Astrocyte of the spinal cord (primary cell): ENCODE results near the gene HEPACAM.

Experiments
- DNase-seq: peaks from one replicate; pipeline ENCODE4 v3.0.0; 2011; ENCODE audit warnings: low read depth, low spot score
- H3K4me3 ChIP-seq: 2 replicates; pipeline ENCODE4 v1.5.1; 2011; ENCODE audit warnings: low read depth, mild to moderate bottlenecking, low read length, moderate library complexity
- in situ Hi-C: cut with HindIII; loops from 2 replicates; pipeline ENCODE4 v1.10.0; 2017; ENCODE audit warnings: low sequenced_read_pairs
- TF ChIP-seq, protein P1 (sequence below): IDR thresholded peaks from 2 replicates; pipeline ENCODE4 v1.5.1; 2012; ENCODE audit warnings: low read depth, mild to moderate bottlenecking, low read length, inconsistent platforms

The HEPACAM gene

DNA sequence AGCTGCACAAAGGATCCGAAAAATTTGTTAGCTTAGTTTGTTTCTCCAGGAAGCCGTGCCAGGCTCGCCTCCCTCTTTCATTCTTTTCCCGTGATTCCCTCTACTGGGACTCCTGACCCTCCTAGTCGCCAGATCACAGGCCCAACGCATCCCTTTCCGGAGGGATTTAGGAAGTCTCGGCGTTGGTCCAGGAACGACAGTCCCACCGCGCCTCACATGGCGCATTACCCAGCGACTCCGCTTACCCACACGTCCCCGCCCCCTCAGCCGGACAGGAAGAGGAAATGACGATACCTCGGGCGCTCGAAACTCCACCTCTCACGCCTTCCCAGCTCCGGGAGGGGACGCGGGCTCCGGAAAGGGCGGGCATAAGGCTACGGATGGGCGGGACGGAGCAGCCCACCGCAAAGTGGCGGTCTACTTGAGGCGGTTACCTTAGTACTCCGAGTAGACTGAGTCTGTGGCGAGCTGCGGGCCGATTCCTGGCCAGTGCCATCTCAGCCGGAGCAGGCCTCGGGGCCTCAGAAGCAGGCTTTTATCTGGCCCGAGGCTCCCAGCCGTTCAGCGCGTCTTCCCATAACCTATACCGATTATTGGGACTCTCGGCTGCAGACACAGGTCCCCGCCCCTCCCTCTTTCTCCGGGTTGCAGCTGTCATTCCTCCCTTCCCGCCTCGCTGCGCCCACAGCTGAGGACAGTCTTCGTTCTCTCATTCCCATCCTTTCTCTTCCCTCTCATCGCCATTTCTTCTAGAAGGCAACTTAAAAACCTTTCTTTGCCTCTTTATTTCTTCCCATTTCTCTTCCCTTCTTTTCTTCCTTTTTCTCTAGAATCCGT is 18.1 kb upstream of the HEPACAM start, which contains the start of gene CCDC15:
Gene CCDC15, plus strand, starts transcription at position 450 of the 837 bp plus-strand sequence. CDS start 531 bp downstream, outside the sequence.
- DNase-seq: peak; percentile 98
- in situ Hi-C loops: no loop called here
- H3K4me3 ChIP-seq: peak within 1 kb of the TSS; percentile 71
- TF ChIP-seq, protein P1, sequence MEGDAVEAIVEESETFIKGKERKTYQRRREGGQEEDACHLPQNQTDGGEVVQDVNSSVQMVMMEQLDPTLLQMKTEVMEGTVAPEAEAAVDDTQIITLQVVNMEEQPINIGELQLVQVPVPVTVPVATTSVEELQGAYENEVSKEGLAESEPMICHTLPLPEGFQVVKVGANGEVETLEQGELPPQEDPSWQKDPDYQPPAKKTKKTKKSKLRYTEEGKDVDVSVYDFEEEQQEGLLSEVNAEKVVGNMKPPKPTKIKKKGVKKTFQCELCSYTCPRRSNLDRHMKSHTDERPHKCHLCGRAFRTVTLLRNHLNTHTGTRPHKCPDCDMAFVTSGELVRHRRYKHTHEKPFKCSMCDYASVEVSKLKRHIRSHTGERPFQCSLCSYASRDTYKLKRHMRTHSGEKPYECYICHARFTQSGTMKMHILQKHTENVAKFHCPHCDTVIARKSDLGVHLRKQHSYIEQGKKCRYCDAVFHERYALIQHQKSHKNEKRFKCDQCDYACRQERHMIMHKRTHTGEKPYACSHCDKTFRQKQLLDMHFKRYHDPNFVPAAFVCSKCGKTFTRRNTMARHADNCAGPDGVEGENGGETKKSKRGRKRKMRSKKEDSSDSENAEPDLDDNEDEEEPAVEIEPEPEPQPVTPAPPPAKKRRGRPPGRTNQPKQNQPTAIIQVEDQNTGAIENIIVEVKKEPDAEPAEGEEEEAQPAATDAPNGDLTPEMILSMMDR: no peak

DNA sequence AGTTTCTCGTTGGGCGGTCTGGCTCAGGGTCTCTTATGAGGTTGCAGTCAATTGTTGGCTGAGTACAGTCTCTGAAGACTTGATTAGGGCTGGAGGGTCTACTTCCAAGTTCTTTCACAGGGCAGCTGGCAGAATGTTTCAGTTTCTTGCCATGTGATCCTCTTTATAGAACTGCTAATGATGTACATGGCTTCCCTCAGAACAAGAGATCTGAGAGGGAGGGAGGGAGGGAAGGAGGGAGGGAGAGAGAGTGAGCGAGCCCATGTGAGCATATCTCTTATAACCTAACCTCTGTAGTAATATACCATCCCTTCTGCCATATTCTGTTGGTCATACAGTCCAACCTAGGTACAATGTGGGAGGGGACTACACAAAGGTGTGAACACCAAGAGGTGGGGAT is 15.5 kb upstream of the HEPACAM start:
- no peak for DNase-seq
- H3K4me3 ChIP-seq: no peak overlapping the region
- in situ Hi-C loops: no loop called here
- TF ChIP-seq, protein P1: no peak

DNA sequence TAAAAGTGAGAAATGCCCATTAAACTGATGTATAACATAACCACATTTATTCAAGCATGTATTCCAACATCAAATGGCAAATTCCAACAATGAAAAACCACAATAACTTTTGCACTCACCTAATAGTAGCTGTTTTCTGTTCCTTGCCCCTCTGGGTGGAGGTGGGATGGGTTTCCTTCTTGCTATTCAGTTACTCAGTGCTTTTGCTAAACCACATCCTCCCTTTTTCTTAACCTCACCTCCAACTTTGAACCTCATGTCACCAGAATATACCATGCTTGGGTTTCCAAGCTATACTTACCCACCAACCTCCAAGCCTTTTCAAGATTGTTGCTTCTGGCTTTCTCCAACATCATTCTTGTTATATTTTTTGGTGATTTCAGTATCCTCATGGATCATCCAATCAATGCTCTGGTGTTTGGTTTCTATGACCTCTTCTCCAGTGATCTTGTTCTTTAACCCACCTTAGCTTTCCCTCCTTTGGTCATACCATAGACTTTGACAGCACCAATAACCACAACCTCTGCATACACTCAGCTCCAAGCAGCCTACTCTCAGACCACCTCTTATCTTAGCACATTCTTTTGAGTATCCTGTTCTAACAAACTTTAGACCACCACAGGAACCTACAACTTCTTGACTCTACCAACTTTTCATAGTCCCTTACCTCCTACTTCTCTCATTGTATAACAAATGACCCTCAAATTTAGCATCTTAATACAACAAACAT is 14.9 kb upstream of the HEPACAM start:
- no peak for DNase-seq
- TF ChIP-seq, protein P1: no peak
- in situ Hi-C loops: no loop called here
- H3K4me3 ChIP-seq: no peak overlapping the region

DNA sequence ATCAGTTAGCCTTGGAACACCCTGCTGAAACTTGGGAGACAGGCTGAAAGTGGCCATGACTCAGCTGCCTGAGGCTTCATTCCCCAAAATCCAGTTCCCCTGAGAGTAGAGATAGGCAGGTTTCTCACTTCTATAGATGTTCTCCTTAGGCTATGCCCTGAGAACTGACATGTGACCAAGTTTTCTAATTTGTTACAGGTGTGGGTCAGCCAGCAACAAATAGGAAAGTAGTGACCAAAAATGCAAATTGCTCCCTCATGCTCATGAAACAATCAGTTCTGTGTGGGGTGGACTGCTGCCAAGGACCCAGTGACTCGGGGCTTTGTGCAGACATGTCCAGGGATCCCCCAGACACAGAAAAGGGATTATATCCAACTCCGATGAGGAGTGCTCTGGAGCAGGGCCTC is 10.9 kb upstream of the HEPACAM start:
- DNase-seq: peak; percentile 3
- H3K4me3 ChIP-seq: no peak overlapping the region
- in situ Hi-C loops: no loop called here
- TF ChIP-seq, protein P1: no peak

DNA sequence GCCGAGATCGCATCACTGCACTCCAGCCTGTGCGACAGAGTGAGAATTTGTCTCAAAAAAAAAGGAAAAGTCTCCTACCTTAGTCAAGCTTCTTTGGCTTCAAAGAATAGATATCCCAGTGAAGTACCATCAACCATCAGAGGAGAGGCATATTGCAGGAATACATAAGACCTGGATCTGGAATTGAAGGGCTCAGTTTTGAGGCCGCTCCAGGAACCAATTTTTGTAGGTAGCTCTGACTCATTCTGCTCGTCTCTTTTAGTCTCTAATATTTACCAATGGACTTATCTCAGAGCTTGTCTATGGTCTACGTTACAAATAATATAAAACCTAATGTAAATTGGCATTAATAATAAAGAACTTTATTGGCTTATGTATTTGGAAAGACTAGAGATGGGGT is 10.0 kb upstream of the HEPACAM start:
- TF ChIP-seq, protein P1: no peak
- H3K4me3 ChIP-seq: no peak overlapping the region
- in situ Hi-C loops: no loop called here
- no peak for DNase-seq

DNA sequence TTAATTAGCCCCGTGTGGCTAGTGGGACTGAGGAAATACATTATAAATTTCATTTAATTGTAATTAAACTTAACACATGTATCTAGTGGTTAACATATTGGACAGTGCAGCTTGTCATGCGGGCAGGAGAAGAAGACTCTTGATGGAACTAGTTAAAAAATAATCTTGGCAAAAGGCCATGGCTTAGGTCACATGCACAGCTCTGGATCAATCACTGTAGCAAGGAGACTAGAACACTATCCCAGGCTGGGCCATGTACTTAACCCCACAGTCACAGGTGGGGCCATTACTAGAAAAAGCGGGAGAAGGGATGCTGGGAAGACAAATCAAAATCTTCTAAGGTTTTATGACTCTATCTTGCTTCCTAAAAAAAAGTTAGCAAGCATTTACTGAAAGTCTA is 8.7 kb upstream of the HEPACAM start:
- in situ Hi-C loops: no loop called here

More for the DNA sequence above, 8.7 kb upstream of the HEPACAM start:
- no peak for DNase-seq
- H3K4me3 ChIP-seq: no peak overlapping the region
- TF ChIP-seq, protein P1: no peak
